Measurements from ENCODE around the gene SLC44A3. TPM values are rescaled to one million over a fixed set of nuclear protein-coding genes. Genes with fewer than 3 reads are reported as not detected.

SLC44A3 gene
- polyA plus RNA-seq, 1 donor from 2014 or later = not detected

DNA sequence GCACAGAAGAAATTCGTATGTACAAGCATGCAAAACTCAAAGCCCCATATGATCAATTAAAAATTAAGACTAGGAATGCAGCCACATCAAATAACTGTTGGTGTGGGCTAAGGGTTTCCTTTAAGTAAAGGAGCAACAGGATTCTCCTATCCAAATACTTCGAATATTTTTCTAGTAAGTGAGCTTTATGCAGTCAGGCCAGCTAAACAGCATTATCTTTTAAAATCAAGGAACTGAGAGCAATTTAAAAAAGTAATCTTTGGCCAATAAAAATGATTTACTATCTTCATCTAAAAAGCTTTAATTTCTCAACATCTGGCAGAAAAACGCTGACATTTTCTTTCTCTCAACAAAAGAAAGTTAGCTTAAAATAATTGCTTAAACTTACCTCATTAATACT, 87.0 kb downstream of the SLC44A3 start:
- Histone ChIP-seq H3K9me3 (ENCODE audit: low read length) (no peaks in the 10 kb centered on the region), H3F3A (ENCODE audit: insufficient read depth, low read length, poor library complexity, severe bottlenecking) (no peaks in the 10 kb centered on the region), H4K20me1 (ENCODE audit: insufficient read depth) (no peaks in the 10 kb centered on the region), H3K9me2 (ENCODE audit: insufficient read depth, low read length) (no peaks in the 10 kb centered on the region), H3K79me2 (replicated peaks; ENCODE audit: insufficient read depth, low read length) (peaks cover 73% of the 10 kb centered on the region), H3K27me3 (ENCODE audit: insufficient read depth, low read depth, low read length) (no peaks in the 10 kb centered on the region), H3K36me3 (ENCODE audit: insufficient read depth, low read length) (no peaks in the 10 kb centered on the region), H2AFZ (ENCODE audit: low read depth, low read length) (no peak overlapping the region), H3K4me2 (ENCODE audit: low read length) (no peak overlapping the region), H3K4me3 (ENCODE audit: low read length) (no peak overlapping the region), H3K27ac (ENCODE audit: low read length) (no peak overlapping the region), H3K9ac (ENCODE audit: low read length) (no peak overlapping the region)
- TF ChIP-seq RAD21 (conservative IDR thresholded peaks at IDR 0.05) (no peak), SMC3 (conservative IDR thresholded peaks at IDR 0.05; ENCODE audit: poor library complexity) (no peak), EZH2 (IDR thresholded peaks at IDR 0.05; ENCODE audit: borderline replicate concordance, insufficient read depth, low read length, poor library complexity, severe bottlenecking) (no peak), MXI1 (conservative IDR thresholded peaks at IDR 0.05; ENCODE audit: poor library complexity, severe bottlenecking) (no peak)
- TF ChIP-seq, protein P1, sequence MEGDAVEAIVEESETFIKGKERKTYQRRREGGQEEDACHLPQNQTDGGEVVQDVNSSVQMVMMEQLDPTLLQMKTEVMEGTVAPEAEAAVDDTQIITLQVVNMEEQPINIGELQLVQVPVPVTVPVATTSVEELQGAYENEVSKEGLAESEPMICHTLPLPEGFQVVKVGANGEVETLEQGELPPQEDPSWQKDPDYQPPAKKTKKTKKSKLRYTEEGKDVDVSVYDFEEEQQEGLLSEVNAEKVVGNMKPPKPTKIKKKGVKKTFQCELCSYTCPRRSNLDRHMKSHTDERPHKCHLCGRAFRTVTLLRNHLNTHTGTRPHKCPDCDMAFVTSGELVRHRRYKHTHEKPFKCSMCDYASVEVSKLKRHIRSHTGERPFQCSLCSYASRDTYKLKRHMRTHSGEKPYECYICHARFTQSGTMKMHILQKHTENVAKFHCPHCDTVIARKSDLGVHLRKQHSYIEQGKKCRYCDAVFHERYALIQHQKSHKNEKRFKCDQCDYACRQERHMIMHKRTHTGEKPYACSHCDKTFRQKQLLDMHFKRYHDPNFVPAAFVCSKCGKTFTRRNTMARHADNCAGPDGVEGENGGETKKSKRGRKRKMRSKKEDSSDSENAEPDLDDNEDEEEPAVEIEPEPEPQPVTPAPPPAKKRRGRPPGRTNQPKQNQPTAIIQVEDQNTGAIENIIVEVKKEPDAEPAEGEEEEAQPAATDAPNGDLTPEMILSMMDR (IDR thresholded peaks at IDR 0.05; ENCODE audit: poor library complexity, severe bottlenecking) = no peak

DNA sequence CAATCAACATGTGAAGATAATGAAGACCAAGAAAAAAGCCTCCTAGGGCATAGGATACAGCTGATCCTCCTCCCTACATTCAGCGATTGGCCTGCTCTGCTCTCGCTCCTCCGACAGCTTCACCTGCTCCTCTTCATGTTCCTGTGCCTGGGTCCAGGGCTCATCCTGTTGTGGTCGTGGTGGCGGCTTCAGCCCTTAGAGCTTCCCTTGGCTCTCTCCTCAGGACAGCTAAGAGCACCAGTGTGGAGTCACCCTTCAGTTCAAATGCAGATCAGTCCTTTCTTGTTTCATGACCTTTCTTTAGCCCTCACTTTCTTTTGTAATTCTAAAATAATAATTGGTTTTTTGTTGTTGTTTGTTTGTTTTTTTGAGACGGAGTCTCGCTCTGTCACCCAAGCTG, 88.0 kb downstream of the SLC44A3 start:
- H3K4me2 ChIP-seq (ENCODE audit: low read length) = no peak overlapping the region
- no peaks in the 10 kb centered on the region for H4K20me1 ChIP-seq (ENCODE audit: insufficient read depth)
- no peaks in the 10 kb centered on the region for H3K36me3 ChIP-seq (ENCODE audit: insufficient read depth, low read length)

More for the DNA sequence above, 88.0 kb downstream of the SLC44A3 start:
- Histone ChIP-seq H3F3A (ENCODE audit: insufficient read depth, low read length, poor library complexity, severe bottlenecking) (no peaks in the 10 kb centered on the region), H3K9me2 (ENCODE audit: insufficient read depth, low read length) (no peaks in the 10 kb centered on the region), H3K4me3 (ENCODE audit: low read length) (no peak overlapping the region), H3K79me2 (replicated peaks; ENCODE audit: insufficient read depth, low read length) (peaks cover 83% of the 10 kb centered on the region), H3K9ac (ENCODE audit: low read length) (no peak overlapping the region), H3K27ac (ENCODE audit: low read length) (no peak overlapping the region), H3K9me3 (ENCODE audit: low read length) (no peaks in the 10 kb centered on the region), H3K27me3 (ENCODE audit: insufficient read depth, low read depth, low read length) (no peaks in the 10 kb centered on the region), H2AFZ (ENCODE audit: low read depth, low read length) (no peak overlapping the region)
- no peak for TF ChIP-seq TAF1 (IDR thresholded peaks at IDR 0.05; ENCODE audit: low read depth)
- no peak for TF ChIP-seq EP300 (conservative IDR thresholded peaks at IDR 0.05; ENCODE audit: poor library complexity, severe bottlenecking)
- TF ChIP-seq, protein P2, sequence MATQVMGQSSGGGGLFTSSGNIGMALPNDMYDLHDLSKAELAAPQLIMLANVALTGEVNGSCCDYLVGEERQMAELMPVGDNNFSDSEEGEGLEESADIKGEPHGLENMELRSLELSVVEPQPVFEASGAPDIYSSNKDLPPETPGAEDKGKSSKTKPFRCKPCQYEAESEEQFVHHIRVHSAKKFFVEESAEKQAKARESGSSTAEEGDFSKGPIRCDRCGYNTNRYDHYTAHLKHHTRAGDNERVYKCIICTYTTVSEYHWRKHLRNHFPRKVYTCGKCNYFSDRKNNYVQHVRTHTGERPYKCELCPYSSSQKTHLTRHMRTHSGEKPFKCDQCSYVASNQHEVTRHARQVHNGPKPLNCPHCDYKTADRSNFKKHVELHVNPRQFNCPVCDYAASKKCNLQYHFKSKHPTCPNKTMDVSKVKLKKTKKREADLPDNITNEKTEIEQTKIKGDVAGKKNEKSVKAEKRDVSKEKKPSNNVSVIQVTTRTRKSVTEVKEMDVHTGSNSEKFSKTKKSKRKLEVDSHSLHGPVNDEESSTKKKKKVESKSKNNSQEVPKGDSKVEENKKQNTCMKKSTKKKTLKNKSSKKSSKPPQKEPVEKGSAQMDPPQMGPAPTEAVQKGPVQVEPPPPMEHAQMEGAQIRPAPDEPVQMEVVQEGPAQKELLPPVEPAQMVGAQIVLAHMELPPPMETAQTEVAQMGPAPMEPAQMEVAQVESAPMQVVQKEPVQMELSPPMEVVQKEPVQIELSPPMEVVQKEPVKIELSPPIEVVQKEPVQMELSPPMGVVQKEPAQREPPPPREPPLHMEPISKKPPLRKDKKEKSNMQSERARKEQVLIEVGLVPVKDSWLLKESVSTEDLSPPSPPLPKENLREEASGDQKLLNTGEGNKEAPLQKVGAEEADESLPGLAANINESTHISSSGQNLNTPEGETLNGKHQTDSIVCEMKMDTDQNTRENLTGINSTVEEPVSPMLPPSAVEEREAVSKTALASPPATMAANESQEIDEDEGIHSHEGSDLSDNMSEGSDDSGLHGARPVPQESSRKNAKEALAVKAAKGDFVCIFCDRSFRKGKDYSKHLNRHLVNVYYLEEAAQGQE (IDR thresholded peaks at IDR 0.05; ENCODE audit: borderline replicate concordance) = no peak
- TF ChIP-seq, protein P1 (IDR thresholded peaks at IDR 0.05; ENCODE audit: poor library complexity, severe bottlenecking) = no peak
- no peak for TF ChIP-seq SMC3 (conservative IDR thresholded peaks at IDR 0.05; ENCODE audit: poor library complexity)
- TF ChIP-seq RAD21 (conservative IDR thresholded peaks at IDR 0.05) = no peak
- TF ChIP-seq EZH2 (IDR thresholded peaks at IDR 0.05; ENCODE audit: borderline replicate concordance, insufficient read depth, low read length, poor library complexity, severe bottlenecking) = no peak
- no peak for TF ChIP-seq POLR2AphosphoS5 (IDR thresholded peaks at IDR 0.05)
- TF ChIP-seq MXI1 (conservative IDR thresholded peaks at IDR 0.05; ENCODE audit: poor library complexity, severe bottlenecking) = no peak
